GM12891 (cell line): Measurements from ENCODE around the gene CASP6.

Source experiments
- POLR2A ChIP-seq: IDR thresholded peaks from 2 replicates; pipeline ENCODE4 v1.6.1; 2011; ENCODE audit warnings: low read depth, low read length, control low read depth
- POLR2AphosphoS5 ChIP-seq: IDR thresholded peaks from 2 replicates; pipeline ENCODE4 v1.6.1; 2011; ENCODE audit warnings: low read depth, low read length, control low read depth
- SPI1 ChIP-seq: IDR thresholded peaks from 2 replicates; pipeline ENCODE4 v1.6.1; 2011; ENCODE audit warnings: low read depth, low read length, control low read depth
- TAF1 ChIP-seq: IDR thresholded peaks from 2 replicates; pipeline ENCODE4 v1.6.1; 2011; ENCODE audit warnings: low read depth, low read length, control low read depth

GRCh38 chr4:109649872-109650271, 53.4 kb downstream of the CASP6 start:
- TF ChIP-seq POLR2AphosphoS5 (no peak), POLR2A (no peak), TAF1 (no peak), SPI1 (0 out of 2 replicates have a peak, but pooled peaks have one; percentile 9)
